G401.6 (cell line): ENCODE measurements around the gene DEXI.

Experiments
- FAIRE-seq: peaks from 2 replicates; lab custom pipeline; 2012; peaks lifted over from hg19 to GRCh38; lab: Jason Lieb, UNC

Gene DEXI

DNA sequence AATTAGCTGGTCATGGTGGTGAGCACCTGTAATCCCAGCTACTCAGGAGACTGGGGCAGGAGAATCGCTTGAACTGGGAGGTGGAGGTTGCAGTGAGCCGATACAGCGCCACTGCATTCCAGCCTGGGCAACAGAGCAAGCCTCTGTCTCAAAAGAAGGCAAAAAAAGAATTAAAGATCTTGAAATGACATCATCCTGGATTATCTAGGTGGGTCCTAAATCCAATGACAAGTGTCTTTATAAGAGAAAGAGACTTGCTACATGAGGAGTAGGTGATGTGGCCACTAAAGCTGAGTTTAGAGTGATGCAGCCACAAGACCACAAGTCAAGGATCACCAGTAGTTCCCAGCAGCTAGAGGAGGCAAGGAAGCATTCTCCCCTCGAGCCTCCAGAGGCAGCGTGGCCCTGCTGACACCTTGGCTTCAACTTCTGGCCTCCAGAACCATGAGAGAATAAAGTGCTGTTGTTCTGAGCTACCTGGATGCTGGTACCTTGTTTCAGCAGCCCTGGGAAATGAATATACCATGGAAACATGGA is 49.4 kb downstream of the DEXI start:
- no peak for FAIRE-seq

DNA sequence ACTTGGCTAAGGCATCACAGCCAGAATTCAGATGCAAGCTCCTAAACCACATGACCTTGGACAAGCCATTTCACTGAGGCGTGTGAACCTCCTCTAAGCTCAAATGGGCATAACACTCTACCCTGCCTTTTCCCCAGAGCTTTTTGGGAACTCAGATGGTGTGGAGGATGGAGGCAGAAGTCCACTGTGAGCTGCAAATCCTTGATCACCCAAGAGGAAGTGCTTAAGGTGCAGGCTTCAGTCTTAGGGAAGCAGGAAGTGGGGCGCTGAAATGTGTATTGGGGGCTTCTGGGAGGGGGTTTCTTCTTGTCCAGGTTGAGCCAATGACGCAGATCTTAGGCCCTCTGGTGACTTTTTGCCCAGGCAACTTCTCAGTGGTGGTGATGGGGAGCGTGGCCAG is 52.4 kb downstream of the DEXI start:
- FAIRE-seq: no peak

DNA sequence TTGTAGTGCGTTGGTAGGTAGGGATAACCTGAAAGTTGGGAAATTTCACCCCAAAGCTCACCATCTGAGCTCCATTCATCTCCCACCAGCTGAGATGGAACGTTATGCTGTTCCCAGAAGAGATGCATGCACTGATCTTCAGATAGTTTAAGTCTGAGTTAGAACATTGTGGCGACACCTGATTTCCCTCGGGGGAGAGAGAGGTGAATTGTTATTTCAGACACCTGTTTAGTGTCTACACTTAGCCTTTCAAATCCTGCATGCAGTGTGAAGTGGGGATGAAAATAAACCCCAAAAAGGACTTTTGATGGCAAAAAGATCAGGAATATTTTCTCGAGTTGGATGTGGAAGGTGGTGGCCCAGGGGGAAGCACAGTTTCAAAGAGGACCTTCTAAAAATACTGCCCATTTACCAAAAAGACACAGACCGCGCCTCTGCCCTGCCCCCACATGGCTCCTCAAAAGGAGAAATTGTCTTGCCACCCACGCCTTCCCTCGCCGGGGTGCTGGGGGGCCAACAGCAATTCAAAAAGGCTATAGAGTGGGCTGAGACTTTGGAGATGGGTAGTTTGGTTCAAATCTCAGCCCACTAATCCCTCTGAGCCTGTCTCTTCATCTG is 53.8 kb downstream of the DEXI start:
- no peak for FAIRE-seq

DNA sequence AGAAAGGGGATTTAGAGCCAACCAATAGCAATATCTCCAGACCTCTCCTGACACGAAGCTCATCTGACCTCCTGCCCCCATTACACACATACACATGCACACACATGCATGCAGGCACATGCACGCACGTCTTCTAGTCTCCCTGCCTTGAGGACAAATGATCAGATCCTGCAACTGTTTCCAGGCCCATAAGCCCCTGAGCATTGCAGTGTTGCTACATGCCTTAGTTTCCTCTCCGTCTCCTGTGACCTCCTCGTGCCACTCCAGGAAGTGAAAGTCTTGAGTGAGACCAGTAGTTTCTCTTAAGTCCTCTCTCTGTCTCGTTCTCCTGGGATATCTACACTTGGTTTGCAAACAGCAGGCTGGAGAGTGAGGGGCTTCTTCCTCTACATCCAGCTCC is 57.0 kb downstream of the DEXI start:
- FAIRE-seq: no peak

DNA sequence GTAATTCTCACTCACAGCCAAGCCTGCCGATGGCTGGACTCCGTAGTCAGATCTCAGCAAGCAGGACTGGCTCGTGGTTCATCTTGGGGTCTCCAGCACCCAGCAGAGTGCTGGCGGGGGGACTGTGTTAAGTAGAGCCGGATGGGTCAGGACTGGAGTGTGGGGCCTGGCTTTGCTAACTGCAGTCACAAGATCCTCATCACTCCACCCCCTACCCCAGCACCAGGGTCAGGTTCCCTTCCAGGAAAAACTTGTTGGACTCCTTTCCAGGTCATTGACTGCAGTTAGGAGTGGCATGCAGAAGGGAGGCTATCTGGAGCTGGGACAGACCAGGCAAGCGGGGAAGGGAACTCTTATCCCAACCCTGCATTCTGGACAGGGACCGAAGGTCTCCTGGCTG is 59.3 kb downstream of the DEXI start:
- FAIRE-seq: no peak

DNA sequence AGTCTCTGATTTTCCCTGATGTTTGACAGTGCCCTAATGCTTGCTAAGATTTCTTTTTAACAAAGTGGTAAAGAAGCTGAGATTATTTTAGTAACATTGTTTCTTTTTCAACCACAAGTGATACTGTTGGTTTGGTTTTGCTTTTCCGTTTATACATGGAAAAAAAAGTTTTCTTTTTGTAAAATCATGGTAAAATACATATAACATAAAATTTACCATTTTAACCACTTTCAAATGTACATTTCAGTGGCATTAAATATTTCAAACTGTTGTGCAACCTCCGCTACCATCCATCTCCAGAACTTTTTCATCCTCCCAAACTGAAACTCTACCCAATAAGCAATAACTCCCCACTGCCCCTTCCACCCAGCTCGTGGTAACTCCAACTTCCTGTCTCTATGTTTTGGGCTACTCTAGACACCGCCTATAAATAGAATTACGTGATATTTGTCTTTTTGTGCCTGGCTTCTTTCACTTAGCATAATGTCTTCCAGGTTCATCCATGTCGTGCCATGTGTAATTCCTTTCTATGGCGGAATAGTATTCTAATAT is 60.7 kb downstream of the DEXI start:
- FAIRE-seq: no peak

DNA sequence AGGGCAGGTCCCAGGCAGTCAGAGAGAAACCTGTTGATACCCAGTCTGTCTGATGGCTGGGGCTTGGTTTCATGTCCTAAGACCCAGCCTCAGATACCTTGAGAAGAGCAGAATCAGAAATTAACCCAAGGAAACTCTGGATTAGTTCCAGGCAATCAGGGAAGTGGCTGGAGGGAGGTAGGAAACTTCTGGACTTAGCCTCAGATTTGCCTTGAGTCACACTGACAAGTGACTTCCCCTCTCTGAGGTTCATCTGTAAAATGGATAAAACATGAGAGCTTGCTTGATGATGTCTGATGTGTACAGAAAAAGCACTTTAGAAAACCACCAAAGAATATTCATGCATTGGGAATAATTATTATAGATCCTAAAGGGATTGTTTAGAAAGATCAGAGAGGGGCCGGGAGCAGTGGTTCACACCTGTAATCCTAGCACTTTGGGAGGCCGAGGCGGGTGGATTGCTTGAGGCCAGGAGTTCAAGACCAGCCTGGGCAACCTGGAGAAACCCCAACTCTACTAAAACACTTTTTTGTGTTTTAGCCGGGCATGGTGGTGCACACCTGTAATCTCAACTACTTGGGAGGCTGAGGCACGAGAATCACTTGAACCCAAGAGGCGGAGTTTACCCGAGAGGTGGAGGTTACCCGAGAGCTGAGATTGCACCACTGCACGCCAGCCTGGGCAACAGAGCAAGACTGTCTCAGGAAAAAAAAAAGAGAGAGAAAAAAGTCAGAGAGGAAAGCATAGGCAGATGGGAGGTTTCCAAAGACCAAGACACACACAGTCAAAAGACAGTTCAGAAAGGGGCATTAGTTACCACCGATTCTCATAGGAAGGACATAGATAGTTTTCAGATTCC is 61.4 kb downstream of the DEXI start:
- FAIRE-seq: no peak

DNA sequence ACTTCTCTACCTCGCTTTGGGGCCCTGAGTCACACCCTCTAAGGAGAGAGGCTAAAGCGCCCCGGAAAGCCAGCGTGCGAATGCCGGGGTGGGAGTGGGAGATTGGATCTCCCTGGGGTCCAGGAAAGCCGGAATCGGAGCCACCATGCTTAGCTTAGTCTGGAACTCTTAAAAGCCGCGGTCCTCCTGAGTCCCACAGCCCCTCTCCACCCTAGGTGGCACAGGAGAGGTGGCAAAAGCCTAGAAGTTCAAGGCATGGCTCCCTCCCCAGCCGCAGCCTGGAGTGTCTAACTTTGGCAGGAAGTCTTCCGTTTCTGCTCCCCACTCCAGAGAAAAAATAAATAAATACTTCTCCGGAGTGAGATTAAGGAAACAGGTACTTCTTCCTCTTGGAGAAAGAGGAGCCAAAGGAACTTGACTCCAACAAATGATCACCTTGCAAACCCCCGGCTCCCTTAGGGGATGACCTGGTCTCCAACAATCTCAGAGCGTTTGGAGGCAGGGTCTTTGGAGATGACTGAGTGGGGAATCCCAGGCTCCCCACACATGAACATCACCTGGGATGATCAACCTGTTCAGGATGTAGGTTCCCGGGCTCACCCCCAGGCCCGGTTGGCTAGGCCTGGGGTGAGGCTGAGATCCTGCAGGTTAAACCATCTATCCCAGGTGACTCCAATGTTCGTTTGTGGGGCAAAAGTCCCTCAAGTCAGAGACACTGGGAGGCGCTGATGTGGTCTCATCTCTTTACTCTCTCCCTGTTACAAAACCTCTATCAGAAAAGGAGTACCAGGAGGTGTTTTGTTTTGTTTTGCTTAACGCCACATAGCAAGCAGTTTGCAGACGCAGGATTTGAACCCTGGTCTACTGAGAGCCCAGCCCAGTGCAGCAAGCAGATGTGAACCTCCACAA is 62.3 kb downstream of the DEXI start:
- FAIRE-seq: no peak
